Measurements from ENCODE around the gene ZNF563. TPM values are rescaled to one million over a fixed set of nuclear protein-coding genes. Genes with fewer than 3 reads are reported as not detected.
A peak's percentile ranks its signal among the peaks of the same experiment; 100 is the strongest.

Gene ZNF563
- total RNA-seq, 1 donor from 2014 or later: 2.6 TPM

DNA sequence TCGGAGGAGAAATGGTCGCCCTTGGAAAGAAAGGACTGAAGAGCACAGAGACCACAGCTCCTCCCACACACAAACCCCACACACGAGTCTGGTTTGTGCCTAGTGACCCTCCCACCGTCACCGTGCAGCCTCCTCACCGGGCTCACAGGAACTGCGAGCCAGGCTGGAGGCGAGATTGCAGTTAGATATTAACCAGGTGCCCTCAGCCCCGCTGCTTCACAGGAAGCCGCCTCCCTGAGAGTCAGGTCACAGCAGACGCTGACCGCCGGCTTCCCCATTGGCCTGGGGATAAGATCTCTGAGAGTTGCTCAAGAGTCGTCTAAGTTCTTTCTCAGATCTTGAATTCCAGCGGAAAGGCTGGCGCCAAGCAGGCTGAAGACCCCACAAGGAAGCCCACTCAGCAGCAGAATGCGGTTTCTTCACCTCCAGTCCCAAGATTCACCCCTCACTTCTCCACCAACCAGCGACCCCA is 39.6 kb downstream of the ZNF563 start:
- H2AFZ ChIP-seq (replicated peaks): peak overlapping the region; percentile 94
- peaks cover 57% of the 10 kb centered on the region for H3K9me3 Mint-ChIP-seq
- H3K27me3 Mint-ChIP-seq (ENCODE audit: insufficient read depth, low read depth): peaks cover 12% of the 10 kb centered on the region
- H3F3A ChIP-seq (ENCODE audit: low read depth): peaks cover 13% of the 10 kb centered on the region
- TF ChIP-seq, protein P1, sequence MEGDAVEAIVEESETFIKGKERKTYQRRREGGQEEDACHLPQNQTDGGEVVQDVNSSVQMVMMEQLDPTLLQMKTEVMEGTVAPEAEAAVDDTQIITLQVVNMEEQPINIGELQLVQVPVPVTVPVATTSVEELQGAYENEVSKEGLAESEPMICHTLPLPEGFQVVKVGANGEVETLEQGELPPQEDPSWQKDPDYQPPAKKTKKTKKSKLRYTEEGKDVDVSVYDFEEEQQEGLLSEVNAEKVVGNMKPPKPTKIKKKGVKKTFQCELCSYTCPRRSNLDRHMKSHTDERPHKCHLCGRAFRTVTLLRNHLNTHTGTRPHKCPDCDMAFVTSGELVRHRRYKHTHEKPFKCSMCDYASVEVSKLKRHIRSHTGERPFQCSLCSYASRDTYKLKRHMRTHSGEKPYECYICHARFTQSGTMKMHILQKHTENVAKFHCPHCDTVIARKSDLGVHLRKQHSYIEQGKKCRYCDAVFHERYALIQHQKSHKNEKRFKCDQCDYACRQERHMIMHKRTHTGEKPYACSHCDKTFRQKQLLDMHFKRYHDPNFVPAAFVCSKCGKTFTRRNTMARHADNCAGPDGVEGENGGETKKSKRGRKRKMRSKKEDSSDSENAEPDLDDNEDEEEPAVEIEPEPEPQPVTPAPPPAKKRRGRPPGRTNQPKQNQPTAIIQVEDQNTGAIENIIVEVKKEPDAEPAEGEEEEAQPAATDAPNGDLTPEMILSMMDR (IDR thresholded peaks at IDR 0.05): no peak
- TF ChIP-seq EZH2phosphoT487 (IDR thresholded peaks at IDR 0.05) (no peak), EZH2 (IDR thresholded peaks at IDR 0.05) (no peak)
- H3K4me1 ChIP-seq: peaks cover 6% of the 10 kb centered on the region
- peaks cover 10% of the 10 kb centered on the region for H3K4me1 Mint-ChIP-seq
- peak overlapping the region; percentile 98 for H3K27ac ChIP-seq
- peak overlapping the region; percentile 98 for H3K4me3 ChIP-seq
- no peaks in the 10 kb centered on the region for H4K20me1 ChIP-seq (ENCODE audit: low read depth)
- H3K36me3 ChIP-seq: no peaks in the 10 kb centered on the region
- peak overlapping the region; percentile 90 for H3K9ac ChIP-seq
- peaks cover 38% of the 10 kb centered on the region for H3K79me2 ChIP-seq (ENCODE audit: low read depth)
- no peaks in the 10 kb centered on the region for H3K9me3 ChIP-seq (ENCODE audit: low read depth)
- peak overlapping the region; percentile 92 for H3K27ac Mint-ChIP-seq
- H3K4me3 Mint-ChIP-seq: peak overlapping the region; percentile 100
- DNase-seq (ENCODE audit: low spot score): peak; percentile 79
- peaks cover 18% of the 10 kb centered on the region for H3K36me3 Mint-ChIP-seq
- no peaks in the 10 kb centered on the region for H3K27me3 ChIP-seq
- H3K4me2 ChIP-seq: peak overlapping the region; percentile 92

DNA sequence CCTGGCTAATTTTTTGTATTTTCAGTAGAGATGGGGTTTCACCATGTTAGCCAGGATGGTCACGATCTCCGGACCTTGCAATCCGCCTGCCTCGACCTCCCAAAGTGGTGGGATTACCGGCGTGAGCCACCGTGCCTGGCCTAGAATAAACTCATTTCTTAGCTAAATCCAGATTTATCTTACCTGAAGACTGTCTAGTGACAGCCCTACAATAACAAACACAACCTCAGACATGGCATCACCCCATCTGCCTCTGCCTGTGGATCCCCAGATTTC is 43.7 kb downstream of the ZNF563 start:
- Histone ChIP-seq H2AFZ (replicated peaks) (no peak overlapping the region), H3F3A (ENCODE audit: low read depth) (peaks cover 13% of the 10 kb centered on the region), H3K27me3 (no peaks in the 10 kb centered on the region), H3K36me3 (no peaks in the 10 kb centered on the region), H3K9ac (no peak overlapping the region), H3K27ac (no peak overlapping the region), H3K4me3 (no peak overlapping the region), H3K4me1 (peaks cover 6% of the 10 kb centered on the region), H3K4me2 (no peak overlapping the region), H4K20me1 (ENCODE audit: low read depth) (no peaks in the 10 kb centered on the region), H3K9me3 (ENCODE audit: low read depth) (no peaks in the 10 kb centered on the region), H3K79me2 (ENCODE audit: low read depth) (peaks cover 64% of the 10 kb centered on the region)
- TF ChIP-seq, protein P1 (IDR thresholded peaks at IDR 0.05): no peak
- no peak for TF ChIP-seq EZH2 (IDR thresholded peaks at IDR 0.05)
- TF ChIP-seq EZH2phosphoT487 (IDR thresholded peaks at IDR 0.05): no peak
- H3K27ac Mint-ChIP-seq: no peak overlapping the region
- peaks cover 52% of the 10 kb centered on the region for H3K9me3 Mint-ChIP-seq
- no peak overlapping the region for H3K4me3 Mint-ChIP-seq
- DNase-seq (ENCODE audit: low spot score): no peak
- peaks cover 32% of the 10 kb centered on the region for H3K36me3 Mint-ChIP-seq
- H3K4me1 Mint-ChIP-seq: peaks cover 10% of the 10 kb centered on the region
- H3K27me3 Mint-ChIP-seq (ENCODE audit: insufficient read depth, low read depth): peaks cover 14% of the 10 kb centered on the region

DNA sequence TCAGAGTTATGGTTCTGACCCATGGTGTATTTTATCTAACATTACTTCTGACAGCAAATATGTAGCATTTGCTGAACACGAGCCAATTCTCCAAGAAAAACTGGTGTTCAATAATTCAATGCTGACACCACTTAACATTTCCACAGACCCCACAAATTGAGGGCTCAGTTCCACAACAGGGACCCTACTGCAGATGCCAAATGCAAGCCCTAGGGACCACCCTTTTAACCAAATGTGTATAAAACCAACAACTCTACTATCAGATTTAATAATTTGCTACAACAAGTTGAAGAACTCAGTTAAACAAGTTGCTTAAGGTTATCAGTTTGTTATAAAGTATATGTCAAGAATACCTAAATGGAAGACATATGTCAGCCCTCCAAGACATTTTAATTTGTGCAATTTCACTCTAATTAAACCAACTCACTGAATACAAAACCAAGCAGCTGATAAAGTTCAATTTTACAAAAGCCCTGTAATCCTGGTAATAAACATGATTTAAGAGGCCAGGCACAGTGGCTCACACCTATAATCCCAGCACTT is 45.4 kb downstream of the ZNF563 start:
- no peaks in the 10 kb centered on the region for H3K4me1 ChIP-seq
- H2AFZ ChIP-seq (replicated peaks): no peak overlapping the region
- no peaks in the 10 kb centered on the region for H4K20me1 ChIP-seq (ENCODE audit: low read depth)
- peaks cover 5% of the 10 kb centered on the region for H3K9me3 ChIP-seq (ENCODE audit: low read depth)
- H3F3A ChIP-seq (ENCODE audit: low read depth): no peaks in the 10 kb centered on the region
- no peak overlapping the region for H3K4me3 ChIP-seq
- H3K27me3 ChIP-seq: no peaks in the 10 kb centered on the region
- Mint-ChIP-seq H3K4me3 (no peak overlapping the region), H3K4me1 (no peaks in the 10 kb centered on the region), H3K36me3 (peaks cover 30% of the 10 kb centered on the region), H3K9me3 (peaks cover 50% of the 10 kb centered on the region), H3K27me3 (ENCODE audit: insufficient read depth, low read depth) (peaks cover 6% of the 10 kb centered on the region), H3K27ac (no peak overlapping the region)
- peaks cover 67% of the 10 kb centered on the region for H3K79me2 ChIP-seq (ENCODE audit: low read depth)
- no peak overlapping the region for H3K27ac ChIP-seq
- no peak for DNase-seq (ENCODE audit: low spot score)
- no peaks in the 10 kb centered on the region for H3K36me3 ChIP-seq
- no peak overlapping the region for H3K9ac ChIP-seq
- no peak overlapping the region for H3K4me2 ChIP-seq
- no peak for TF ChIP-seq EZH2phosphoT487 (IDR thresholded peaks at IDR 0.05)
- TF ChIP-seq, protein P1 (IDR thresholded peaks at IDR 0.05): no peak
- no peak for TF ChIP-seq EZH2 (IDR thresholded peaks at IDR 0.05)
